SK-N-SH (cell line): ENCODE data around the gene ACER2.

Experiments
- CHD2 ChIP-seq: fragments of 150-350 bp; IDR thresholded peaks from 2 replicates; pipeline ENCODE4 v1.6.1; 2018; ENCODE audit warnings: low read length; ENCODE audit not compliant: partially characterized antibody
- EP300 ChIP-seq, 2 experiments: IDR thresholded peaks; 2 replicates each; pipeline versions ENCODE4 v1.4.0 to v1.6.1; 2012; ENCODE audit warnings: borderline replicate concordance in 1 of 2, low read depth in 1 of 2, low read length in 1 of 2
- MXI1 ChIP-seq: IDR thresholded peaks from 2 replicates; pipeline ENCODE4 v1.6.1; 2012; ENCODE audit warnings: mild to moderate bottlenecking, low read depth, low read length, improper control_type of control experiment
- POLR2AphosphoS5 ChIP-seq: IDR thresholded peaks from 2 replicates; pipeline ENCODE4 v1.6.1; 2012; ENCODE audit warnings: low read depth, low read length
- RCOR1 ChIP-seq: fragments of 150-350 bp; IDR thresholded peaks from 2 replicates; pipeline ENCODE4 v1.6.1; 2017; ENCODE audit warnings: antibody characterized with exemption, low read length
- SIN3A ChIP-seq: IDR thresholded peaks from 2 replicates; pipeline ENCODE4 v1.6.1; 2012; ENCODE audit warnings: low read depth, mild to moderate bottlenecking, low read length, moderate library complexity, borderline replicate concordance
- YY1 ChIP-seq: IDR thresholded peaks from 2 replicates; pipeline ENCODE4 v1.4.0; 2012; ENCODE audit warnings: low read depth, mild to moderate bottlenecking
- TF ChIP-seq, protein P1 (sequence below): fragments of 200-600 bp; sonication (generic); IDR thresholded peaks from 2 replicates; pipeline ENCODE4 v1.6.1; 2017; ENCODE audit warnings: antibody characterized with exemption, mild to moderate bottlenecking, moderate library complexity
- TF ChIP-seq, protein P2 (sequence below): IDR thresholded peaks from 2 replicates; pipeline ENCODE4 v1.4.0; 2012; ENCODE audit warnings: low read depth, borderline replicate concordance

DNA sequence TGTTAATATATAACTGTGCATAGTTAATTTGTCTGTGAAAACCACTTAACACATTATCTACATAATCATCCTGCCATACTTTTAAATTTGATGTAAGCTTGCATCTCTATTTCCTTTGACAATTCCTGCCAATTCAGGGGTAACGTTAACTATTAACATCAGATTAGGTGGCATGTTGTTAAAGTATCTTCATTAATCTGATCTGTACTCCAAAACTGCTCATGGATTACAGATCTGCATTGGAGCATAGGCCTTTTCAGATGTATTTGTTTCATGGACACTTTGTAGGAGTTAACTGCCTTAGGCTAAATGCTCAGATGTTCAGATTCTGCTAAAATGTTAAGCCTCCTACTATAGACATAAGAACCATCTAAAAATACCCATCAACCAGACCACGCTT, 31.9 kb upstream of the ACER2 start:
- TF ChIP-seq, protein P1, sequence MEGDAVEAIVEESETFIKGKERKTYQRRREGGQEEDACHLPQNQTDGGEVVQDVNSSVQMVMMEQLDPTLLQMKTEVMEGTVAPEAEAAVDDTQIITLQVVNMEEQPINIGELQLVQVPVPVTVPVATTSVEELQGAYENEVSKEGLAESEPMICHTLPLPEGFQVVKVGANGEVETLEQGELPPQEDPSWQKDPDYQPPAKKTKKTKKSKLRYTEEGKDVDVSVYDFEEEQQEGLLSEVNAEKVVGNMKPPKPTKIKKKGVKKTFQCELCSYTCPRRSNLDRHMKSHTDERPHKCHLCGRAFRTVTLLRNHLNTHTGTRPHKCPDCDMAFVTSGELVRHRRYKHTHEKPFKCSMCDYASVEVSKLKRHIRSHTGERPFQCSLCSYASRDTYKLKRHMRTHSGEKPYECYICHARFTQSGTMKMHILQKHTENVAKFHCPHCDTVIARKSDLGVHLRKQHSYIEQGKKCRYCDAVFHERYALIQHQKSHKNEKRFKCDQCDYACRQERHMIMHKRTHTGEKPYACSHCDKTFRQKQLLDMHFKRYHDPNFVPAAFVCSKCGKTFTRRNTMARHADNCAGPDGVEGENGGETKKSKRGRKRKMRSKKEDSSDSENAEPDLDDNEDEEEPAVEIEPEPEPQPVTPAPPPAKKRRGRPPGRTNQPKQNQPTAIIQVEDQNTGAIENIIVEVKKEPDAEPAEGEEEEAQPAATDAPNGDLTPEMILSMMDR, result no peak
- TF ChIP-seq, protein P2, sequence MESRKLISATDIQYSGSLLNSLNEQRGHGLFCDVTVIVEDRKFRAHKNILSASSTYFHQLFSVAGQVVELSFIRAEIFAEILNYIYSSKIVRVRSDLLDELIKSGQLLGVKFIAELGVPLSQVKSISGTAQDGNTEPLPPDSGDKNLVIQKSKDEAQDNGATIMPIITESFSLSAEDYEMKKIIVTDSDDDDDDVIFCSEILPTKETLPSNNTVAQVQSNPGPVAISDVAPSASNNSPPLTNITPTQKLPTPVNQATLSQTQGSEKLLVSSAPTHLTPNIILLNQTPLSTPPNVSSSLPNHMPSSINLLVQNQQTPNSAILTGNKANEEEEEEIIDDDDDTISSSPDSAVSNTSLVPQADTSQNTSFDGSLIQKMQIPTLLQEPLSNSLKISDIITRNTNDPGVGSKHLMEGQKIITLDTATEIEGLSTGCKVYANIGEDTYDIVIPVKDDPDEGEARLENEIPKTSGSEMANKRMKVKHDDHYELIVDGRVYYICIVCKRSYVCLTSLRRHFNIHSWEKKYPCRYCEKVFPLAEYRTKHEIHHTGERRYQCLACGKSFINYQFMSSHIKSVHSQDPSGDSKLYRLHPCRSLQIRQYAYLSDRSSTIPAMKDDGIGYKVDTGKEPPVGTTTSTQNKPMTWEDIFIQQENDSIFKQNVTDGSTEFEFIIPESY, result no peak
- TF ChIP-seq YY1, result no peak
- TF ChIP-seq SIN3A, result no peak
- TF ChIP-seq RCOR1, result no peak
- no peak for TF ChIP-seq MXI1
- TF ChIP-seq EP300 (IDR thresholded peaks at IDR 0.05; ENCODE audit: borderline replicate concordance in 1 of 2, low read depth in 1 of 2, low read length in 1 of 2), result no peak
- TF ChIP-seq CHD2, result no peak
- TF ChIP-seq POLR2AphosphoS5, result no peak
